Peyer's patch (tissue), 4 donors: ENCODE data around the gene AFDN. TPM values are rescaled to one million over a fixed set of nuclear protein-coding genes. Genes with fewer than 3 reads are reported as not detected.
A peak's percentile ranks its signal among the peaks of the same experiment; 100 is the strongest.

Source experiments
- DNase-seq, 3 donors: peaks; one replicate each; pipeline ENCODE4 v3.0.0-alpha.2; 2017 to 2019
- H3K27ac ChIP-seq, 4 donors: fragments of 200-600 bp; sonication (generic); one replicate each; pipeline ENCODE4 v1.5.1; 2016 to 2019
- H3K27me3 ChIP-seq, 2 donors: fragments of 200-600 bp; sonication (generic); one replicate each; pipeline ENCODE4 v1.5.1; 2019
- H3K36me3 ChIP-seq, 3 donors: fragments of 200-600 bp; sonication (generic); one replicate each; pipeline ENCODE4 v1.5.1; 2016 to 2019
- H3K4me1 ChIP-seq, 4 donors: fragments of 200-600 bp; sonication (generic); one replicate each; pipeline ENCODE4 v1.5.1; 2016 to 2019
- H3K4me3 ChIP-seq, 4 donors: fragments of 200-600 bp; sonication (generic); 1 replicate in 3 of 4; 2 replicates in 1 of 4; pipeline ENCODE4 v1.5.1; 2016 to 2019; ENCODE audit warnings: mild to moderate bottlenecking in 1 of 4
- H3K9me3 ChIP-seq, 4 donors: fragments of 200-600 bp; sonication (generic); one replicate each; pipeline ENCODE4 v1.5.1; 2016 to 2019; ENCODE audit warnings: mild to moderate bottlenecking in 1 of 4
- POLR2A ChIP-seq, 2 donors: fragments of 450-650 bp; IDR thresholded peaks; one replicate each; pipeline ENCODE4 v1.5.1; 2017; ENCODE audit warnings: antibody characterized with exemption in 2 of 2, mild to moderate bottlenecking in 2 of 2, moderate library complexity in 2 of 2
- total RNA-seq, 4 donors: library from RNA; depleted of rRNA; stranded (reverse); fragments of >200 nt; gene quantifications; one replicate each; pipeline ENCODE4 v1.1.0, GENCODE V29; 2016
- TF ChIP-seq, protein P1 (sequence below), 6 experiments: fragments of 450-650 bp in 4 of 6; fragments of 200-600 bp in 2 of 6; sonication (generic) in 1 of 6; IDR thresholded peaks; one replicate each; pipeline ENCODE4 v1.5.1; 2017 to 2019; ENCODE audit warnings: antibody characterized with exemption in 6 of 6, mild to moderate bottlenecking in 3 of 6, moderate library complexity in 1 of 6

Gene AFDN
- total RNA-seq, 4 donors from 2014 or later = 265 to 326 (median 313) TPM

DNA sequence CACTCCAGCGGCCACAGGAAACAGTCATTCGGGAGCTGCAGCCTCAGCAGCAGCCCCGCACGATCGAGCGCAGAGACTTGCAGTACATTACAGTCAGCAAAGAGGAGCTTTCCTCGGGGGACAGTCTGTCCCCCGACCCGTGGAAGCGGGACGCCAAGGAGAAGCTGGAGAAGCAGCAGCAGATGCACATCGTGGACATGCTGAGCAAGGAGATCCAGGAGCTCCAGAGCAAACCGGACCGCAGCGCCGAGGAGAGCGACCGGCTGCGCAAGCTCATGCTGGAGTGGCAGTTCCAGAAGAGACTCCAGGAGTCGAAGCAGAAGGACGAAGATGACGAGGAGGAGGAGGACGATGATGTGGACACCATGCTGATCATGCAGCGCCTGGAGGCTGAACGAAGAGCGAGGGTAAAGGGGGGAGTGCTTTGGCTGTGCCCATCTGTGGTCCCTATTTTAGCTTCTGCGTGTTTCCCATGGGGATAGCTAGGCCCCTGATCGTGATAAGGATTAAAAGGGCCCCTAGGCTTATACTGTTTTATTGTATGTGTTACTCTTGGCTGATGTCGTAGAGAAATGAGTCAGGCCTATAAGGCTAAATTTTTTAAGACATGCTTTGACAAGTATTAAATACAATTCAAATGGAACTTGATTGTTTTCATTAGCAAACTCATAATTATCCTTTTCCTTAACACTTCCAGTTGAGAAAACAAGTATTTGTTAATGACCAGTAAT is 125.2 kb downstream of the AFDN start:
- H3K27me3 ChIP-seq = no peaks in the 10 kb centered on the region
- peaks cover 0 to 64% (median 0%) of the 10 kb centered on the region in 3 donors for H3K36me3 ChIP-seq
- H3K27ac ChIP-seq = no peak overlapping the region
- no peak for DNase-seq
- H3K4me1 ChIP-seq = peaks cover 0 to 6% (median 0%) of the 10 kb centered on the region in 4 donors
- TF ChIP-seq, protein P1, sequence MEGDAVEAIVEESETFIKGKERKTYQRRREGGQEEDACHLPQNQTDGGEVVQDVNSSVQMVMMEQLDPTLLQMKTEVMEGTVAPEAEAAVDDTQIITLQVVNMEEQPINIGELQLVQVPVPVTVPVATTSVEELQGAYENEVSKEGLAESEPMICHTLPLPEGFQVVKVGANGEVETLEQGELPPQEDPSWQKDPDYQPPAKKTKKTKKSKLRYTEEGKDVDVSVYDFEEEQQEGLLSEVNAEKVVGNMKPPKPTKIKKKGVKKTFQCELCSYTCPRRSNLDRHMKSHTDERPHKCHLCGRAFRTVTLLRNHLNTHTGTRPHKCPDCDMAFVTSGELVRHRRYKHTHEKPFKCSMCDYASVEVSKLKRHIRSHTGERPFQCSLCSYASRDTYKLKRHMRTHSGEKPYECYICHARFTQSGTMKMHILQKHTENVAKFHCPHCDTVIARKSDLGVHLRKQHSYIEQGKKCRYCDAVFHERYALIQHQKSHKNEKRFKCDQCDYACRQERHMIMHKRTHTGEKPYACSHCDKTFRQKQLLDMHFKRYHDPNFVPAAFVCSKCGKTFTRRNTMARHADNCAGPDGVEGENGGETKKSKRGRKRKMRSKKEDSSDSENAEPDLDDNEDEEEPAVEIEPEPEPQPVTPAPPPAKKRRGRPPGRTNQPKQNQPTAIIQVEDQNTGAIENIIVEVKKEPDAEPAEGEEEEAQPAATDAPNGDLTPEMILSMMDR (IDR thresholded peaks at IDR 0.05) = no peak
- TF ChIP-seq POLR2A (IDR thresholded peaks at IDR 0.05) = no peak
- no peak overlapping the region for H3K4me3 ChIP-seq
- H3K9me3 ChIP-seq = no peaks in the 10 kb centered on the region

DNA sequence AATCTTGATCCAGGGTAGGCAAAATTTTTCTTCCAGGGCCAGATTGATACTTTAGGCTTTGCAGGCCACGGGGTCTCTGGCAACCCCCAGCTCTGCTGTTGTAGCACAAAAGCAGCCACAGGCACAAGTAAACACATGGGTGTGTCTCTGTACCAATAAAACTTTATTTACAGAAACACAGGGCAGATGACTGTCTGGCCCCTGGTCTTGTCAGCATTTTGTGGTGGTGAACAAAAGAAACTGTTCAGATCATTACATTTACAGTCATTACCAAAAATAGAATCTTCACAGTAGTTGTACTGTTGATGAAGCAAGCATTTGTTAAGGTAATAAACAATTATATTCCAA is 125.8 kb downstream of the AFDN start:
- no peak overlapping the region for H3K27ac ChIP-seq
- DNase-seq = no peak
- H3K4me3 ChIP-seq = no peak overlapping the region
- H3K27me3 ChIP-seq = no peaks in the 10 kb centered on the region
- TF ChIP-seq, protein P1 (IDR thresholded peaks at IDR 0.05) = no peak
- no peak for TF ChIP-seq POLR2A (IDR thresholded peaks at IDR 0.05)
- H3K9me3 ChIP-seq = no peaks in the 10 kb centered on the region
- H3K4me1 ChIP-seq = peaks cover 0 to 6% (median 0%) of the 10 kb centered on the region in 4 donors
- H3K36me3 ChIP-seq = peaks cover 0 to 60% (median 0%) of the 10 kb centered on the region in 3 donors

DNA sequence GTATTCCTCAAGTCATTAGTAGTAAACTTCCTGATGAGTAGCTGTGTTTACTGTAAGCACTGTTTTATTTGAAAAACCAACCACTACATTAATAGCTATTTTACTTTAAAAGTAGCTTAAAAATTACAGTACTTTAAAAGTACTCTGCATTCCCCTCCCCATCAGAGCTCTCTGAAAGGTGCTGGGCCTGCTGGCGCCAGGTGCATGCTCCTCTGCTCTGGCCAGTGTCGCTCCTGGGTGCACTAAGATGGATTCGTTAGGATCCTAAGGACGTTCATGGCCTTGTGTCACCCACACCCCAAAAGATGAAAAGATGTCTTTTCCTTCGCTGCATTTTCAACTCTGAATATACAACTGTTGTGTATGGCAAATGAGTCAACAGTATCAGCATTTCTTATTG is 126.8 kb downstream of the AFDN start:
- no peaks in the 10 kb centered on the region for H3K9me3 ChIP-seq
- H3K36me3 ChIP-seq = peaks cover 0 to 53% (median 0%) of the 10 kb centered on the region in 3 donors
- H3K27ac ChIP-seq = no peak overlapping the region
- DNase-seq = no peak
- peaks cover 0 to 6% (median 0%) of the 10 kb centered on the region in 4 donors for H3K4me1 ChIP-seq
- TF ChIP-seq POLR2A (IDR thresholded peaks at IDR 0.05) = no peak
- TF ChIP-seq, protein P1 (IDR thresholded peaks at IDR 0.05) = no peak
- H3K4me3 ChIP-seq = no peak overlapping the region
- H3K27me3 ChIP-seq = no peaks in the 10 kb centered on the region

DNA sequence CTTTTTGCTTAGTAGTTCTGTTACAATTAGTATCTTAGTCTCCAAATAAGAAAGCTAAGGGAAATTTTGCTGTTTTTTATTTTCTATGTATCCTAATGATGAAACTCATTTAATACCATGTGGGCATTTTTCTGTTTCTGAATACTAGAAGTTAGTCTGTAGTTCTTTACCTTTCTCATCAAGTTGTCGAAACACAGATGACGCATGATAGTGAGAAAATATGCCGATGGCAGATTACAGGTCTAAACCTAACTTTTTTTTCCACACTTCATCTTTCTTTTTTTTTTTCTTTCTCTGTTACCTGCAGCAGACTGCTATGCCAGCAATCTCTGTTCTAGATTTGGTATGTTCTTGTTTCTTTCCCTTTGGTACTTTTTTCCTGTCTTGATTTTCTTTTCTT is 127.4 kb downstream of the AFDN start:
- no peak overlapping the region for H3K4me3 ChIP-seq
- no peaks in the 10 kb centered on the region for H3K27me3 ChIP-seq
- DNase-seq = no peak
- no peak overlapping the region for H3K27ac ChIP-seq
- peaks cover 0 to 51% (median 0%) of the 10 kb centered on the region in 3 donors for H3K36me3 ChIP-seq
- TF ChIP-seq POLR2A (IDR thresholded peaks at IDR 0.05) = no peak
- TF ChIP-seq, protein P1 (IDR thresholded peaks at IDR 0.05) = no peak
- H3K4me1 ChIP-seq = peaks cover 0 to 6% (median 0%) of the 10 kb centered on the region in 4 donors
- no peaks in the 10 kb centered on the region for H3K9me3 ChIP-seq

DNA sequence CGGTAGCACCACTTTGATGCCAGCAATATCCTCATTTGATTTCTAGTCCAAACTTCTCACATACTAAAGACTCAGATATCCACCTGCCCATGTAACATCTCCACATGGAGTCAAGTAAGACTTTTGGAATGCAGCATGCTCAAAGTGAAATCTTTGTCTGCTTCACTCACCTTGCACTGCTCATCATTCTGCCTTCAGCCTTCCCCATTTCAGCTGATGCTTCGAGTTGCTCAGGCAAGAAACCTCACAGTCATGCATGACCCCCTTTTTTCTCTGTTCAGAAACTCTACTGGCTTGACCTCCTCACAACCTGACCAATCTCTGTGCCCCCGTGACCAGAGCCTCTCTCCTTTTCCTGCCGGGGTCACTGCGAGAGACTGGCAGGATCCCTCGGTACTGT is 129.8 kb downstream of the AFDN start:
- Histone ChIP-seq H3K9me3 (no peaks in the 10 kb centered on the region), H3K4me3 (no peak overlapping the region), H3K4me1 (peaks cover 0 to 6% (median 0%) of the 10 kb centered on the region in 4 donors), H3K27ac (peak overlapping the region in 2 of 4 donors; percentile 62 to 73), H3K36me3 (peaks cover 0 to 31% (median 0%) of the 10 kb centered on the region in 3 donors), H3K27me3 (no peaks in the 10 kb centered on the region)
- DNase-seq = no peak
- no peak for TF ChIP-seq POLR2A (IDR thresholded peaks at IDR 0.05)
- TF ChIP-seq, protein P1 (IDR thresholded peaks at IDR 0.05) = no peak
